ENCODE results near the gene DIS3L2. TPM values are rescaled to one million over a fixed set of nuclear protein-coding genes. Genes with fewer than 3 reads are reported as not detected.

Gene DIS3L2
- total RNA-seq, 1 donor from 2014 or later = 24.0 TPM

- H3K36me3 Mint-ChIP-seq (ENCODE audit: low read depth, unreplicated experiment) = no peaks in the 10 kb centered on the region
- no peaks in the 10 kb centered on the region for H3K9me3 ChIP-seq (ENCODE audit: insufficient read depth, low read depth, low read length)
Observed at GRCh38 chr2:232058931-232059330, 97.4 kb downstream of the DIS3L2 start.

DNA sequence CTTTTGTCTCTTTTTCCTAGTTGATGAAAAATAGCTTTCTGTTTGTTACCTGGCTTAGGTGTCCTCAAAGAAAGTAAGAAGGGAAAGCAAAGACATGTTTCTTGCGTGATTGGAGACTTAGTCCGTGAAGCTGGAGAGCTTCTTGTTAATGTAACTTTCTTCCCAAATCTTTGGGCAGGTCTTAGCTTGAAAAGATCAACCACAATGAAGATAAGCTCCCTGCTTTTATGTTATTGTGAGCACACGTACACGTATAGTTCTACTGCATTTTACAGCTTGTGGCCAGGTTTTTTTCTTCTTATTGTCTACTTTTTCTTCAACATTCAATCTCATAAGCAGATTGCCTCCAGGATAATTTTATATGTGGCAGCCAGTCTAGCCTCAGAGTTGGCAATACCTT, 99.8 kb downstream of the DIS3L2 start:
- Histone ChIP-seq H3K4me3 (ENCODE audit: insufficient read depth, low read depth, low read length) (no peak overlapping the region), H3K9ac (ENCODE audit: low read length) (no peak overlapping the region), H4K20me1 (ENCODE audit: insufficient read depth, low read length) (peaks cover 32% of the 10 kb centered on the region), H3K79me2 (ENCODE audit: insufficient read depth, low read length) (peaks cover 8% of the 10 kb centered on the region), H3K9me3 (ENCODE audit: insufficient read depth, low read depth, low read length) (no peaks in the 10 kb centered on the region), H3K4me2 (ENCODE audit: low read length) (no peak overlapping the region), H3K4me1 (ENCODE audit: insufficient read depth, low read length) (no peaks in the 10 kb centered on the region), H2AFZ (ENCODE audit: low read depth, low read length) (no peak overlapping the region), H3K36me3 (ENCODE audit: insufficient read depth, low read length) (no peaks in the 10 kb centered on the region), H3K27ac (ENCODE audit: low read depth, low read length) (no peak overlapping the region), H3K27me3 (ENCODE audit: insufficient read depth, low read length) (no peaks in the 10 kb centered on the region)
- DNase-seq (ENCODE audit: low read depth) (no peak), FAIRE-seq (no peak)
- Mint-ChIP-seq H3K36me3 (ENCODE audit: low read depth, unreplicated experiment) (no peaks in the 10 kb centered on the region), H3K27me3 (ENCODE audit: low read depth, unreplicated experiment) (no peaks in the 10 kb centered on the region), H3K4me3 (ENCODE audit: unreplicated experiment) (no peak overlapping the region), H3K27ac (ENCODE audit: unreplicated experiment) (no peak overlapping the region), H3K4me1 (ENCODE audit: low read depth, unreplicated experiment) (no peaks in the 10 kb centered on the region), H3K9me3 (ENCODE audit: unreplicated experiment) (no peaks in the 10 kb centered on the region)
- TF ChIP-seq CTCF (IDR thresholded peaks at IDR 0.05; ENCODE audit: insufficient read depth, low read depth, low read length) (no peak), EZH2 (IDR thresholded peaks at IDR 0.05; ENCODE audit: insufficient read depth, low read length) (no peak)

More at GRCh38 chr2:232058931-232059330, 97.4 kb downstream of the DIS3L2 start:
- Mint-ChIP-seq H3K27me3 (ENCODE audit: low read depth, unreplicated experiment) (no peaks in the 10 kb centered on the region), H3K4me3 (ENCODE audit: unreplicated experiment) (no peak overlapping the region), H3K9me3 (ENCODE audit: unreplicated experiment) (no peaks in the 10 kb centered on the region), H3K4me1 (ENCODE audit: low read depth, unreplicated experiment) (no peaks in the 10 kb centered on the region), H3K27ac (ENCODE audit: unreplicated experiment) (no peak overlapping the region)
- Histone ChIP-seq H3K4me3 (ENCODE audit: insufficient read depth, low read depth, low read length) (no peak overlapping the region), H4K20me1 (ENCODE audit: insufficient read depth, low read length) (peaks cover 24% of the 10 kb centered on the region), H3K9ac (ENCODE audit: low read length) (no peak overlapping the region), H3K4me1 (ENCODE audit: insufficient read depth, low read length) (no peaks in the 10 kb centered on the region), H3K79me2 (ENCODE audit: insufficient read depth, low read length) (peaks cover 8% of the 10 kb centered on the region), H3K36me3 (ENCODE audit: insufficient read depth, low read length) (no peaks in the 10 kb centered on the region), H3K27me3 (ENCODE audit: insufficient read depth, low read length) (no peaks in the 10 kb centered on the region), H3K27ac (ENCODE audit: low read depth, low read length) (no peak overlapping the region), H2AFZ (ENCODE audit: low read depth, low read length) (no peak overlapping the region), H3K4me2 (ENCODE audit: low read length) (no peak overlapping the region)
- no peak for FAIRE-seq
- no peak for TF ChIP-seq CTCF (IDR thresholded peaks at IDR 0.05; ENCODE audit: insufficient read depth, low read depth, low read length)
- no peak for TF ChIP-seq EZH2 (IDR thresholded peaks at IDR 0.05; ENCODE audit: insufficient read depth, low read length)
- DNase-seq (ENCODE audit: low read depth) = no peak

DNA sequence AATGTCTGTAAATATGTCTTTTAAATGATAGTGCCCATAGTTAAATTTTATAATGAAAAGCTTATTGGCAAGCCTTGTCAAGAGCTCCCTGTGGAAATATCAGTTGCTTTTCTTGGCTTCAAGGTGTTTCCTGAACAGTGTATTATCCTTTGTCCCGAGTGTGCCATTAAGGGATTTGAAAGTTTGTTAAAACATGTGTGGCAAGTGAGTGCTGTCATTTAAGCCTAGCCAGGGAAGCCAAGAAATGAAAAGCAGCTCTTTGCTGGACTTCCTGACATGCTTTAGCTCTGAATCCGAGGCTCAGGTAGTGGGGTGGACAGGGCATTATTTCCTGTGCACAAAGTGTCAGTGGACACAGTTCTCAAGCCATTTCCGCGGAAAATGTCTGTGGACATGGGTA, 111.5 kb downstream of the DIS3L2 start:
- Histone ChIP-seq H3K4me2 (ENCODE audit: low read length) (no peak overlapping the region), H3K4me3 (ENCODE audit: insufficient read depth, low read depth, low read length) (no peak overlapping the region), H4K20me1 (ENCODE audit: insufficient read depth, low read length) (peaks cover 57% of the 10 kb centered on the region), H3K36me3 (ENCODE audit: insufficient read depth, low read length) (no peaks in the 10 kb centered on the region), H3K9ac (ENCODE audit: low read length) (no peak overlapping the region), H3K9me3 (ENCODE audit: insufficient read depth, low read depth, low read length) (no peaks in the 10 kb centered on the region), H3K4me1 (ENCODE audit: insufficient read depth, low read length) (no peaks in the 10 kb centered on the region), H3K79me2 (ENCODE audit: insufficient read depth, low read length) (no peaks in the 10 kb centered on the region), H3K27me3 (ENCODE audit: insufficient read depth, low read length) (no peaks in the 10 kb centered on the region), H3K27ac (ENCODE audit: low read depth, low read length) (no peak overlapping the region), H2AFZ (ENCODE audit: low read depth, low read length) (no peak overlapping the region)
- no peak for FAIRE-seq
- DNase-seq (ENCODE audit: low read depth) = no peak
- no peaks in the 10 kb centered on the region for H3K36me3 Mint-ChIP-seq (ENCODE audit: low read depth, unreplicated experiment)
- H3K27ac Mint-ChIP-seq (ENCODE audit: unreplicated experiment) = no peak overlapping the region
- TF ChIP-seq EZH2 (IDR thresholded peaks at IDR 0.05; ENCODE audit: insufficient read depth, low read length) = no peak
- no peak for TF ChIP-seq CTCF (IDR thresholded peaks at IDR 0.05; ENCODE audit: insufficient read depth, low read depth, low read length)
- no peak overlapping the region for H3K4me3 Mint-ChIP-seq (ENCODE audit: unreplicated experiment)
- H3K4me1 Mint-ChIP-seq (ENCODE audit: low read depth, unreplicated experiment) = peaks cover 7% of the 10 kb centered on the region
- H3K9me3 Mint-ChIP-seq (ENCODE audit: unreplicated experiment) = no peaks in the 10 kb centered on the region
- H3K27me3 Mint-ChIP-seq (ENCODE audit: low read depth, unreplicated experiment) = no peaks in the 10 kb centered on the region
